Stimulated activated effector memory CD8-positive, alpha-beta T cell treated with anti-CD3 and anti-CD28 coated beads, Interleukin-12 subunit alpha, Interleukin-12 subunit beta, amount 100 ng/mL, for 72 hours (primary cell): ENCODE data around the gene FBXL22.
A peak's percentile ranks its signal among the peaks of the same experiment; 100 is the strongest.

Experiments
- ATAC-seq: fragments of 150-1000 bp; cut with Tn5 transposase; 2 replicates; pipeline ENCODE4 v1.10.0; 2021
- DNase-seq, 2 donors: peaks; one replicate each; pipeline ENCODE4 v3.0.0; 2021 to 2022; ENCODE audit warnings: low spot score in 2 of 2
- H3K27ac Mint-ChIP-seq: one replicate; pipeline ENCODE4 v1.8.0; 2022; ENCODE audit warnings: mild to moderate bottlenecking, mixed read lengths
- H3K36me3 Mint-ChIP-seq: one replicate; pipeline ENCODE4 v1.8.0; 2022; ENCODE audit warnings: mild to moderate bottlenecking, mixed read lengths
- H3K4me1 Mint-ChIP-seq: one replicate; pipeline ENCODE4 v1.8.0; 2022; ENCODE audit warnings: mixed read lengths
- H3K4me3 Mint-ChIP-seq: one replicate; pipeline ENCODE4 v1.8.0; 2022; ENCODE audit warnings: mild to moderate bottlenecking, mixed read lengths
- H3K9me3 Mint-ChIP-seq: one replicate; pipeline ENCODE4 v1.8.0; 2022; ENCODE audit warnings: mixed read lengths

Gene FBXL22

GRCh38 chr15:63576441-63576840, 20.7 kb upstream of the FBXL22 start:
- ATAC-seq, result no peak
- Mint-ChIP-seq H3K27ac (peak overlapping the region; percentile 14), H3K9me3 (no peaks in the 10 kb centered on the region), H3K36me3 (peaks cover 97% of the 10 kb centered on the region), H3K4me3 (no peak overlapping the region), H3K4me1 (peaks cover 10% of the 10 kb centered on the region)
- no peak for DNase-seq

DNA sequence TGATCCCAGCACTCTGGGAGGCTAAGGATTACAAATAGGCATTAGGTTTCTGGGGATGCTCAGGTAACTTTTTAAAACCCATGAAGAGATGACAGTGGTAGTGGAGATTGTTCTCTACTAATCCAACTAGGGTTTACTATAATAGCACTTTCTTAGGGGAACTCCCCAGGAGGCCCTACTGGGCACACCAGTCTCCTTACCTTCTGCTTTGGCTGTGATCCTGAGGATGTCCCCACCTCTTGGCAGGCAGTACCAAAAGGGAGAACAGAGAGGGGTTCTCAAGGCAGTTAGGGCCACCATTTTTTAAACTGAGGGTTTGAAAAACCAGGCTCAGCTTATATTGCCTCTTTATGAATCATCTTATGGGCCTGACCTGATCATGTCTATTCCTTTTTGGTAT, 15.0 kb upstream of the FBXL22 start:
- Mint-ChIP-seq H3K36me3 (peaks cover 97% of the 10 kb centered on the region), H3K9me3 (no peaks in the 10 kb centered on the region), H3K4me3 (no peak overlapping the region), H3K27ac (peak overlapping the region; percentile 79), H3K4me1 (peaks cover 16% of the 10 kb centered on the region)
- ATAC-seq, result no peak
- DNase-seq, result no peak

DNA sequence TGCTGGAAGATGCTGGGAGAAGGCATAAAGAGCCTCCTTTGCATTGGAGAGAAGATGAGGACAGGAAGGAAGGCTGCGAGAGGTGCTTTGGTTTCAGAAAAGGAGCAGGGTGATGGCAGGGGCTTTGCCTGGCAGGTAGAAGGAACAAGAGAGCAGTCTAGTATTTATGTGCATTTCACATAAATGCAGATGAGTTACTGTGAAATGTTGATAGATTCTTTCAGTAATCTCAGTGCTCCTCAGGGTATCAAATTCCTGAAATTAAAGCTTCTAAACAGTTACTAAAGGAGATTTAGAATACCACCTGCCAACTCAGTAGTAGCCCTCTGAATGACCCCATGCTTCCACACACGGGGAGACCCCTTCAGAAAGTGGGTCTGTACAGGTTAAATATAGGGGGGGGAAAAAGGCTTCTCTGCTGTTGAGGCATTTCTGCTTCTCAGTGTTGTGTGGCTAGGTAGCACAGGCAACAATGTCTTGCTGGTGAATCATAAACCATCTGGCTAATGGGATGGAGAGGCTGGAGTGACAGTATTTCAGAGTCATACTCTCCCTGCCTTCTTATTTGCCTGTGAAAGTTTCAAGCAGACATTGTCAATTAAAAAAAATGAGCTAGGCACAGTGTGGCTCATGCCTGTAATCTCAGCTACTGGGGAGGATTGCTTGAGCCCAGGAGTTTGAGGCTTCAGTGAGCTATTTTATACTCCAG, 14.3 kb upstream of the FBXL22 start:
- Mint-ChIP-seq H3K4me3 (no peak overlapping the region), H3K36me3 (peaks cover 97% of the 10 kb centered on the region), H3K27ac (peak overlapping the region; percentile 79), H3K4me1 (peaks cover 16% of the 10 kb centered on the region), H3K9me3 (no peaks in the 10 kb centered on the region)
- ATAC-seq (peak; percentile 90), DNase-seq (no peak)

DNA sequence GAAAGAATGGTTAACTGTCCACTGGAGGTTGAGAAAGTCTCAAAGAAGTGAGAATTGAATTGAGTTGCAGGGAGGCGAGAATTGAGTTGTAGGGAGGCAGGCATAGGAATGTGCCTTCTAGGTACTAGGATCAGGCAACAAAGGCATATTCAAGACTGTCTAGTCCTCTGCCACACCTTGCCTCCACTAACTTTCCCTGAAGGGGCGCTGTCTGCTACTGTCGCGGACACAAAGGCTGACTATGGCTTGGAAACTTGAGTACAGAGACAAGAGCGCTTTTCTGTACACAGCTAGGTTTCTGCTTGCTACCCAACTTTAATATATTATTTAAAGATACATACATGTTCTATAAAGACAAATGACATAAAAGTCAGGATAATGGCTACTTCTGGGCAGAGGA, 10.4 kb upstream of the FBXL22 start:
- peaks cover 24% of the 10 kb centered on the region for H3K4me1 Mint-ChIP-seq
- H3K27ac Mint-ChIP-seq, result peak overlapping the region; percentile 36
- peaks cover 100% of the 10 kb centered on the region for H3K36me3 Mint-ChIP-seq
- ATAC-seq, result no peak
- no peaks in the 10 kb centered on the region for H3K9me3 Mint-ChIP-seq
- H3K4me3 Mint-ChIP-seq, result no peak overlapping the region
- no peak for DNase-seq

GRCh38 chr15:63587527-63587926, 9.7 kb upstream of the FBXL22 start:
- Mint-ChIP-seq H3K4me1 (peaks cover 23% of the 10 kb centered on the region), H3K36me3 (peaks cover 100% of the 10 kb centered on the region), H3K27ac (no peak overlapping the region), H3K4me3 (no peak overlapping the region), H3K9me3 (no peaks in the 10 kb centered on the region)
- no peak for ATAC-seq
- DNase-seq, result no peak

GRCh38 chr15:63588826-63589225, 8.4 kb upstream of the FBXL22 start:
- Mint-ChIP-seq H3K4me3 (no peak overlapping the region), H3K4me1 (peaks cover 30% of the 10 kb centered on the region), H3K36me3 (peaks cover 95% of the 10 kb centered on the region), H3K27ac (peak overlapping the region; percentile 73), H3K9me3 (no peaks in the 10 kb centered on the region)
- DNase-seq, result no peak
- ATAC-seq, result no peak

- DNase-seq (no peak), ATAC-seq (peak; percentile 89)
- H3K4me3 Mint-ChIP-seq, result peak overlapping the region; percentile 2
- H3K9me3 Mint-ChIP-seq, result no peaks in the 10 kb centered on the region
- H3K36me3 Mint-ChIP-seq, result peaks cover 54% of the 10 kb centered on the region
- H3K27ac Mint-ChIP-seq, result peak overlapping the region; percentile 80
- peaks cover 60% of the 10 kb centered on the region for H3K4me1 Mint-ChIP-seq
Observed at GRCh38 chr15:63593705-63594671, 3.2 kb upstream of the FBXL22 start.

DNA sequence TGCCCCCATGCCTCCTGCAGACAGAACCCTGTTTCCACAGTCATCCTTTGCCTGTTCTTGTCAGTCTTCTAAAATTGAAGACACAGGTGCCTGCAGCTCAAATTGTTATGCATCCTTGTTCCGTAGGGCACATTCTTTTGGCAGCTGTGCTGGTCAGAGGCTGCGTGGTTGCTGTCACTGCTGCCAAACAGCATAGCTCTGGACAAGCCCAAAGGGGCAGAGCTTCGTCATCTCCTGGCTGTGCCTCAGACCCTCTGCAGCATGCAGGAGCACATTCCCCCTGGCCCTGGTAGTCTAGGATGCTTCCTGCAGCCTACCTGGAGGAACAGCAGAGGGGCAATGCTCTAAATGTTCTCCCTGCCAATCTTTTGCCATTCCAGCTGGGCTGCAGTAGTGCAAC, 2.1 kb upstream of the FBXL22 start:
- peaks cover 45% of the 10 kb centered on the region for H3K36me3 Mint-ChIP-seq
- H3K27ac Mint-ChIP-seq, result peak overlapping the region; percentile 37
- ATAC-seq (no peak), DNase-seq (no peak)
- H3K9me3 Mint-ChIP-seq, result no peaks in the 10 kb centered on the region
- H3K4me3 Mint-ChIP-seq, result no peak overlapping the region
- H3K4me1 Mint-ChIP-seq, result peaks cover 71% of the 10 kb centered on the region

GRCh38 chr15:63595688-63596087, 1.5 kb upstream of the FBXL22 start:
- H3K36me3 Mint-ChIP-seq, result peaks cover 45% of the 10 kb centered on the region
- peaks cover 72% of the 10 kb centered on the region for H3K4me1 Mint-ChIP-seq
- H3K9me3 Mint-ChIP-seq, result no peaks in the 10 kb centered on the region
- peak overlapping the region; percentile 79 for H3K27ac Mint-ChIP-seq
- ATAC-seq (no peak), DNase-seq (no peak)
- no peak overlapping the region for H3K4me3 Mint-ChIP-seq

DNA sequence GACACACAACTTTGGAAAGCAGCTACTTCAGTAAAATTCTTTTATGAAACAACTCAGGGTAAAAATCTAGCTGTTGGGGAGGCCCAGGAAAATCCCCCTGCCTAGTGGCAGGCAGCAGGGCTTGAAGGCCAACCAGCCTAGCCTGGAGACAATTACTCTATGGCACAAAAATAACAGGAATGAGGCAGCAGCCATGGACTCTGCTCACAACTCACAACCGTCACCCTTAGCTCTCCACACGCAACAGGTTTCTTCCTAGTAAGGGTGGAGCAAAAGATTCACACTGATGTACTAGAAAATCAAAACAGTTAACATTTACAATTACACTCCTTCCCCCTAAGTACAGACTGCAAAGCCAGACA, 530 bp upstream of the FBXL22 start:
- Mint-ChIP-seq H3K4me3 (no peak overlapping the region), H3K4me1 (peaks cover 65% of the 10 kb centered on the region), H3K36me3 (peaks cover 45% of the 10 kb centered on the region), H3K27ac (peak overlapping the region; percentile 79), H3K9me3 (no peaks in the 10 kb centered on the region)
- DNase-seq (no peak), ATAC-seq (no peak)

DNA sequence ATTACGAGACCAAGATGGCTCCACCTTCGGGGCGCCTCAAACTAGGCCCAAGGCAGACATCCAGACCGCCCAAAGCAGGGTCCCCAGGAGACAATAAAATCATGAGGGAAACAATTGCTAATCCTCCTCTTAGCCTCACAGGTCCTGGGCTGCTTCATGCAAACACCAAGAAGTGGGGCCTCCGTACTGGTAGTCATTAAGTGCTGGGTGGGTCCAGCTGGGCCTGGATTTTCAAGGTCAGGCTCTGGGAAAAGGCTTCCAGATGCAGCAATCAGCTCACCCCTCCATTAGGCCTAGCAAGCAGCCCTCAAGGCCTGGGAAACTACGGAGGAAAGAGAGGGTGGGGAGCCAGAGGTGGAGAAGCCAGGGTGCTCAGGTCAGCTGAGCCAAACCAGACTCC, 634 bp downstream of the FBXL22 start:
- H3K4me1 Mint-ChIP-seq, result peaks cover 71% of the 10 kb centered on the region

DNA sequence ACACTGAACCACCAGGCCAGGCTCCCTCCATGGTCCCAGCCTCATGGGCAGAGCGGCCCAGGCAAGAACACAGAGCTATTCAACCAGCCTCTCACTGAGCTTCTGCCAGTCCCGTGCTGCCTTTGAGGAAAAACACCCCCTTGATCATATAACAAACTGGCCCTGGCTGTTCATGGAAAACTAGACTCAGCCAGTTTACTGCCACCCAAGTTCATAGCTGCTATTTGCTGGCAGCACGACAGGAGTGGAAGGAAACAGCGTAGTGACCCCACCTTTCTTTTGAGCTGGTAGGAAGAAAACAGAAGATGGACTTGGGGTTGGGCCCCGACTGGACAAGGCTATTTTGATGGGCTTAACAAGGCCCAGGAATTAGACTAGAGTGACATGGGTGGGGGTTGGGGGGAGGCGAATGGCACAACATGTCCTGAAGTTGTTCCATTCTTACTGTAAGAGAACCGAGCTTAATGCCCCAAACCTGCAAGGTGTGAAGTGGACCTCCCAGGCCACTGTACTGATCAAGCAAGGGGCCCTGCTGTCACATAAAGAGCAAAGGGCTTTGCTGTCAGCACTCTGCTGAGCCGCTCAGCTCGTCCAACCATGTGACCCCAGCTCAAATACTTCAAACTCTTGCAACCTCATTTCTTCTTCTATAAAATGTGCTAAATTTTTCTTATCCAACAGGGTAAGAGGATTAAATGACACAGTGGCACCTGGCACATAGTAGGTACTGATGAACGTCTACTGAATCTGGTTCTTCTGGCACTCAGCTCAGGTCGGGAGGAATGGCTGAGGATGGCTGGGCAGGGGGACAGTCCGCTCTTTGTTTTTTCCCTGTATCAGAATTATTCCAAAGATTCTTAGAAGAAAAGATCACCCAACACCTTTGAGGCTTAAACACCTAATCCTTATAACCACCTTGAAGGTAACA, 1.6 kb downstream of the FBXL22 start:
- Mint-ChIP-seq H3K9me3 (no peaks in the 10 kb centered on the region), H3K4me3 (peak overlapping the region; percentile 86), H3K36me3 (peaks cover 32% of the 10 kb centered on the region), H3K27ac (peak overlapping the region; percentile 84), H3K4me1 (peaks cover 66% of the 10 kb centered on the region)
- DNase-seq, result no peak
- no peak for ATAC-seq

More for the DNA sequence above, 634 bp downstream of the FBXL22 start:
- H3K9me3 Mint-ChIP-seq, result no peaks in the 10 kb centered on the region
- ATAC-seq, result no peak
- peak overlapping the region; percentile 79 for H3K27ac Mint-ChIP-seq
- peaks cover 37% of the 10 kb centered on the region for H3K36me3 Mint-ChIP-seq
- no peak for DNase-seq
- no peak overlapping the region for H3K4me3 Mint-ChIP-seq

GRCh38 chr15:63599401-63600000, 2.3 kb downstream of the FBXL22 start:
- Mint-ChIP-seq H3K36me3 (peaks cover 24% of the 10 kb centered on the region), H3K4me1 (peaks cover 58% of the 10 kb centered on the region), H3K9me3 (no peaks in the 10 kb centered on the region), H3K4me3 (peak overlapping the region; percentile 86), H3K27ac (peak overlapping the region; percentile 84)
- DNase-seq, result no peak
- ATAC-seq, result no peak

- peaks cover 20% of the 10 kb centered on the region for H3K36me3 Mint-ChIP-seq
- H3K27ac Mint-ChIP-seq, result peak overlapping the region; percentile 84
- peak in 1 of 2 donors; percentile 66 for DNase-seq
- ATAC-seq, result peak; percentile 1
- H3K4me3 Mint-ChIP-seq, result peak overlapping the region; percentile 86
- H3K4me1 Mint-ChIP-seq, result peaks cover 55% of the 10 kb centered on the region
- no peaks in the 10 kb centered on the region for H3K9me3 Mint-ChIP-seq
Observed at GRCh38 chr15:63600001-63600615, 2.9 kb downstream of the FBXL22 start.
